ENCODE measurements around the gene BRAP.

DNA sequence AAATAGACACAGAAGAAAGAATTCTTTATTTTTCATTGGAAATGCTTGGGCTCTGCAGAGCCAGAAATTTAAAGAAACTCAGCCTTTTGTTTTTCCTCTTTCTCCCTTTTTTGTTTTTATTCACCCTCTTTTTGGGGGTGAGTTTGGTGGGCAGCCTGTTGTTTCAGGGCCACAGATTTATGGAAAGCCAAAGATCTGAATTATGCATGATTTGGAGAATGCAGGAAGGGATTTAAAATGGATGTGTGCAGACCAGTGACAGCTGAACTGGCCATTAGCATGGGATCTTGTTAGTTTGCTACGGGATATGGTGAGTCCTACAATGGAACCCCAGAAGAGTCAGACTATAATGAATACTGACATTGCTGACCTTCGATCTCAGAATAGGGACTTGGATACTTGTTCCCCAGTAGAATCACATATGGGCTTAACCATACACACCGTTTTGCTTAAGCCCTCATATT is 79.0 kb downstream of the BRAP start:
- TF ChIP-seq, protein P1, sequence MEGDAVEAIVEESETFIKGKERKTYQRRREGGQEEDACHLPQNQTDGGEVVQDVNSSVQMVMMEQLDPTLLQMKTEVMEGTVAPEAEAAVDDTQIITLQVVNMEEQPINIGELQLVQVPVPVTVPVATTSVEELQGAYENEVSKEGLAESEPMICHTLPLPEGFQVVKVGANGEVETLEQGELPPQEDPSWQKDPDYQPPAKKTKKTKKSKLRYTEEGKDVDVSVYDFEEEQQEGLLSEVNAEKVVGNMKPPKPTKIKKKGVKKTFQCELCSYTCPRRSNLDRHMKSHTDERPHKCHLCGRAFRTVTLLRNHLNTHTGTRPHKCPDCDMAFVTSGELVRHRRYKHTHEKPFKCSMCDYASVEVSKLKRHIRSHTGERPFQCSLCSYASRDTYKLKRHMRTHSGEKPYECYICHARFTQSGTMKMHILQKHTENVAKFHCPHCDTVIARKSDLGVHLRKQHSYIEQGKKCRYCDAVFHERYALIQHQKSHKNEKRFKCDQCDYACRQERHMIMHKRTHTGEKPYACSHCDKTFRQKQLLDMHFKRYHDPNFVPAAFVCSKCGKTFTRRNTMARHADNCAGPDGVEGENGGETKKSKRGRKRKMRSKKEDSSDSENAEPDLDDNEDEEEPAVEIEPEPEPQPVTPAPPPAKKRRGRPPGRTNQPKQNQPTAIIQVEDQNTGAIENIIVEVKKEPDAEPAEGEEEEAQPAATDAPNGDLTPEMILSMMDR (IDR thresholded peaks at IDR 0.05 in 4 of 5, conservative IDR thresholded peaks at IDR 0.05 in 1 of 5), result no peak
- TF ChIP-seq POLR2A (IDR thresholded peaks at IDR 0.05), result no peak

All from gastrocnemius medialis (tissue), 4 donors.